Parathyroid adenoma (tissue), 2 donors: Measurements from ENCODE around the gene KCMF1.

ENCODE experiments used
- H2AFZ ChIP-seq: fragments of 300-600 bp; sonication (generic); one replicate; pipeline ENCODE4 v1.7.0; 2017; ENCODE audit warnings: antibody characterized with exemption, mild to moderate bottlenecking
- H3K27ac ChIP-seq: fragments of 300-600 bp; sonication (generic); one replicate; pipeline ENCODE4 v1.7.0; 2017
- H3K27me3 ChIP-seq: fragments of 300-600 bp; sonication (generic); one replicate; pipeline ENCODE4 v1.7.0; 2017; ENCODE audit warnings: low read length; ENCODE audit not compliant: control insufficient read depth, insufficient read depth
- H3K36me3 ChIP-seq: fragments of 300-600 bp; sonication (generic); one replicate; pipeline ENCODE4 v1.7.0; 2017; ENCODE audit warnings: low read length; ENCODE audit not compliant: control insufficient read depth, insufficient read depth
- H3K4me1 ChIP-seq: fragments of 300-600 bp; sonication (generic); one replicate; pipeline ENCODE4 v1.7.0; 2017; ENCODE audit warnings: control low read depth
- H3K4me2 ChIP-seq: fragments of 300-600 bp; sonication (generic); one replicate; pipeline ENCODE4 v1.7.0; 2017; ENCODE audit warnings: low read length
- H3K4me3 ChIP-seq: fragments of 300-600 bp; sonication (generic); one replicate; pipeline ENCODE4 v1.7.0; 2017; ENCODE audit warnings: low read depth, low read length
- H3K79me2 ChIP-seq: fragments of 300-600 bp; sonication (generic); one replicate; pipeline ENCODE4 v1.7.0; 2017; ENCODE audit warnings: control low read depth
- H3K9ac ChIP-seq: fragments of 300-600 bp; sonication (generic); one replicate; pipeline ENCODE4 v1.7.0; 2017; ENCODE audit warnings: mild to moderate bottlenecking
- H3K9me3 ChIP-seq: fragments of 300-600 bp; sonication (generic); one replicate; pipeline ENCODE4 v1.7.0; 2017; ENCODE audit warnings: low read length; ENCODE audit not compliant: control insufficient read depth
- CTCF ChIP-seq: fragments of 300-600 bp; sonication (generic); IDR thresholded peaks from one replicate; pipeline ENCODE4 v1.7.0; 2017; ENCODE audit warnings: antibody characterized with exemption, mild to moderate bottlenecking
- donor health status: primary hyperparathyroidism.

Gene KCMF1

GRCh38 chr2:85076618-85077274 lies 105.8 kb downstream of the KCMF1 start:
- no peak overlapping the region for H2AFZ ChIP-seq
- no peak overlapping the region for H3K4me3 ChIP-seq
- no peaks in the 10 kb centered on the region for H3K4me1 ChIP-seq
- H3K36me3 ChIP-seq: no peaks in the 10 kb centered on the region
- TF ChIP-seq CTCF: no peak
- no peak overlapping the region for H3K4me2 ChIP-seq
- no peak overlapping the region for H3K9ac ChIP-seq
- H3K27me3 ChIP-seq: no peaks in the 10 kb centered on the region
- H3K27ac ChIP-seq: no peak overlapping the region
- H3K9me3 ChIP-seq: no peaks in the 10 kb centered on the region
- H3K79me2 ChIP-seq: no peaks in the 10 kb centered on the region

- Histone ChIP-seq H3K27me3 (no peaks in the 10 kb centered on the region), H3K9me3 (no peaks in the 10 kb centered on the region), H3K4me2 (no peak overlapping the region), H3K9ac (no peak overlapping the region), H3K27ac (no peak overlapping the region), H3K36me3 (no peaks in the 10 kb centered on the region), H2AFZ (no peak overlapping the region), H3K4me3 (no peak overlapping the region), H3K79me2 (no peaks in the 10 kb centered on the region), H3K4me1 (no peaks in the 10 kb centered on the region)
- no peak for TF ChIP-seq CTCF
Measured at GRCh38 chr2:85077859-85078419, 107.0 kb downstream of the KCMF1 start.

- Histone ChIP-seq H3K4me1 (no peaks in the 10 kb centered on the region), H3K4me3 (no peak overlapping the region), H3K79me2 (no peaks in the 10 kb centered on the region), H3K9ac (no peak overlapping the region), H3K9me3 (no peaks in the 10 kb centered on the region), H3K27me3 (no peaks in the 10 kb centered on the region), H3K36me3 (no peaks in the 10 kb centered on the region), H2AFZ (no peak overlapping the region), H3K4me2 (no peak overlapping the region), H3K27ac (no peak overlapping the region)
- no peak for TF ChIP-seq CTCF
Measured at GRCh38 chr2:85078536-85078935, 107.6 kb downstream of the KCMF1 start.

GRCh38 chr2:85083092-85083491 lies 112.1 kb downstream of the KCMF1 start:
- no peak overlapping the region for H3K9ac ChIP-seq
- H3K4me1 ChIP-seq: no peaks in the 10 kb centered on the region
- no peaks in the 10 kb centered on the region for H3K79me2 ChIP-seq
- H3K9me3 ChIP-seq: no peaks in the 10 kb centered on the region
- H3K4me3 ChIP-seq: no peak overlapping the region
- TF ChIP-seq CTCF: no peak
- H3K4me2 ChIP-seq: no peak overlapping the region
- no peak overlapping the region for H2AFZ ChIP-seq
- no peak overlapping the region for H3K27ac ChIP-seq
- no peaks in the 10 kb centered on the region for H3K27me3 ChIP-seq
- H3K36me3 ChIP-seq: no peaks in the 10 kb centered on the region

GRCh38 chr2:85085563-85085962 lies 114.6 kb downstream of the KCMF1 start:
- Histone ChIP-seq H3K4me3 (no peak overlapping the region), H3K9ac (no peak overlapping the region), H2AFZ (no peak overlapping the region), H3K4me1 (no peaks in the 10 kb centered on the region), H3K9me3 (no peaks in the 10 kb centered on the region), H3K79me2 (no peaks in the 10 kb centered on the region), H3K36me3 (no peaks in the 10 kb centered on the region), H3K4me2 (no peak overlapping the region), H3K27me3 (no peaks in the 10 kb centered on the region), H3K27ac (no peak overlapping the region)
- TF ChIP-seq CTCF: no peak
